Endometrial microvascular endothelial cells (primary cell): ENCODE measurements around the gene ATP2C1. TPM values are rescaled to one million over a fixed set of nuclear protein-coding genes. Genes with fewer than 3 reads are reported as not detected.

Experiments
- in situ Hi-C: cut with HindIII; loops from 2 replicates; pipeline ENCODE4 v1.10.0; 2017; ENCODE audit warnings: low sequenced_read_pairs, low pct_unique_long_range_greater_than_20kb; ENCODE audit errors: inconsistent ontology term
- total RNA-seq: library from RNA; depleted of rRNA; stranded (reverse); fragments of >200 nt; gene quantifications from one replicate; pipeline ENCODE4 v1.2.3, GENCODE V29; 2015; ENCODE audit errors: inconsistent ontology term

ATP2C1 gene
- total RNA-seq, 1 donor from 2014 or later: 69.2 TPM

DNA sequence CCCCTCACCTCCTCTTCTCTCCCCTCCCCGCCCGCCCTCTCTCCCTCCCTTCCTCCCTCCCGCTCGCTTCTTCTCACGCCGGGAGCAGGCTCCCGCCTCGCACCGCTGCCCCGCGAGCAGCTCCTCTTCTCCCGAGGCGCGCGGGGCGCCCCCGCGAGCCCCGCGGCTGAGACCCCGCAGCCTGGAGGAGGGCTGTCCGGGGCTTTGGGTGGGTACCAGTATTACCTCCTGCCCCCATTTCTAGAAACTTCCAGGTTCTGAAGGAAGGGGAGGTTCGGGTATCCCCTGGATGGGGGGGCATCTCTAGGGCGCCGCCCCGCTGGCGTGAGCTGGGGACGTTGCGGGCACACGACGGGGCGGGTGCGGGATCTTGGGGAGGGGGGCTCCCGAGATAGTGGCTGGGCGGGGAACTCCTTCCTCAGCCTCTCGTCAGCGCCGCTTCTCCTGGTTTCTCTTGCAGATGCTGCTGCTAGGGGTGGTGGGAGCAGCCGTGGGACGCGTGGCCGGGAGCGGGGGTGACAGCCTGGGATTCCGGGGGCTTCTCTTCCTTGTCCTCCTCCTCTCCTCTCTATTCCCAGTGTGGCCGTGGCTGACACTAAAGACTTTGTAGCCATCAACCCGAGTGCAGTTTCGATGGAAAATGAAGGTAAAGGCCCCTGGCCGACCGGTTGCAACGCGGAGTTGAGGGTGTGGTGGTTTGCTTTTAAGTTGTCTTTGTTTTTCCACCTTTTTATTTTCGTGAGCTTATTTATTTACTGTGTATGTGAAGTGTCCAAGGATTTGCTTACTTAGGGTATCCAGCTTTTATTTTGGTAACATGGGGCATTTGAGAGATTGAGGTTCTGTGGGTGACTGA, 474 bp downstream of the ATP2C1 start:
- in situ Hi-C loops: no loop called here

GRCh38 chr3:130894986-130895280, 1.0 kb downstream of the ATP2C1 start:
- in situ Hi-C loops: no loop called here

DNA sequence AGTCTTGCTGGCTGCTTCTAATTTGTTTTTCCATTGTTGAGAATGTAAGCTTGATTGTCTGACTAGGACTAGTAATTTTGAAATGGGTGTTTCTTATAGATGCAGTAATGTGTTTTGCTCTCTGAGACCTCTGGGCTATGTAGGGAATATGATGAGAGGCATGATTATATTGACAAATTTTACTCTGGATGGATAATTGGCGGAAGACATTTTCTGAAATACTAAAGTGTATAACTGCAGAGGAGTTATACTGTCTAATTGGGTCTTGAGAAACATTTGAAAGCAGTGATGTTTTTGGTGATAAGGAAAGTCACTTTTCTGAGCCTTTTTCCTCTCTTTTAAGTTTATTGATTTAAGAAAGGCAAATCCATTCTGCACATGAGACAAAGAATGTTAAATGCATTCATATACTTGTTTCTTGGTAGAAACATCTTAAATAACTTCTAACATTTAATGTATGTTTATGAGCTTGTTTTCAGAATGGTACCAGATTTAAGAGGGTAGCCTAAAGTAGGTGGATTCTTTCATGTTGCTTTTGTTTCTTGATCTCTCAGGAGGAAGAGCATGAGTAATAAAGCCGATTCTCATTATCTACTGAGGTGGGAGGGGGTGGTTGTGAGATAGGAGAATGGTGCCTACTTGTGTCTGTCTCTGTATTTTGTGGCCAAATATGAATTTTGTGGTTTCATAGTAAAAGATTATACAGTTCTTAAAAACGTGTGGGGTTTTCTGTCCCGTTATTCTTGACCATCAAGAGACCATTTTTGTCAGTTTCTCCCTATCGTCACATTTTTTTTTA, 2.0 kb downstream of the ATP2C1 start:
- in situ Hi-C loops: no loop called here

DNA sequence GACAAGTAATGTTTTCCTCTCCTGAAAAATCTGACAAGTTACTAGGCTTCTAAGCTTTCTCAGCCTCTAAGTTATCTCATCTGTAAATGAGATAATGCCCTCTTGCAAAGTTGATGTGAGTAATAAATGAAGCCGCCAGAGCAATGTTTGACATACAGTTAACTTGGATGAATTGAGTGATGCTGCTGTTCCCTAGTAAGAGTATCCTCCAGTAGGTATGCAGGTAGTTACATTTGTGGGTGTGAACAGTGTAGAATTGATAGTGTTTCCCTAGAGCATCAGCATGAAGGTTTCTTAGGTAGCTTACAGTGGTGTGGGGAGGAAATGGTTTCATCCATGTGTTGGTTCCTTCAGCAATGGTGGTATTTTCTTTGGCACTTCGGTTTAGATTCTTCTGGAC, 3.4 kb downstream of the ATP2C1 start:
- in situ Hi-C loops: no loop called here

DNA sequence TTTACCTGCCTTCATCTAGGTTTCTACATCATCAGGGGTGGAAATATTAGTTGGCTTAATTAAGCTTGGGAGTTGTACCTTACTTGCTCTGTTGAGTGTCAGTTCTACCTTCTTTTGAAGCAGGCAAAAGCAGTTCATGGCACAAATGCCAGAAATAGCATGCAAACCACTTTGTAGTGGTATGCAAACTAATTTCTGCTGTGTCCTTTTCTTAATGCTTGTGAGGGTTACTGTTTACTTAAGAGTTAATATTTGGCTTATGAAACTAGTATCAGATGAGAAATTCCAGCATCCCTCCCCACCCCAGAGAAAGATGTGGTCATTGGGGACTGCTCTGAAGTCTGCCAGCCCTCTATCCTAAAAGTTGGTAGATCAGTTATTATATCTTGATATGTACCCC, 7.1 kb downstream of the ATP2C1 start:
- in situ Hi-C loops: no loop called here

GRCh38 chr3:130901463-130902204, 7.8 kb downstream of the ATP2C1 start:
- in situ Hi-C loops: no loop called here

DNA sequence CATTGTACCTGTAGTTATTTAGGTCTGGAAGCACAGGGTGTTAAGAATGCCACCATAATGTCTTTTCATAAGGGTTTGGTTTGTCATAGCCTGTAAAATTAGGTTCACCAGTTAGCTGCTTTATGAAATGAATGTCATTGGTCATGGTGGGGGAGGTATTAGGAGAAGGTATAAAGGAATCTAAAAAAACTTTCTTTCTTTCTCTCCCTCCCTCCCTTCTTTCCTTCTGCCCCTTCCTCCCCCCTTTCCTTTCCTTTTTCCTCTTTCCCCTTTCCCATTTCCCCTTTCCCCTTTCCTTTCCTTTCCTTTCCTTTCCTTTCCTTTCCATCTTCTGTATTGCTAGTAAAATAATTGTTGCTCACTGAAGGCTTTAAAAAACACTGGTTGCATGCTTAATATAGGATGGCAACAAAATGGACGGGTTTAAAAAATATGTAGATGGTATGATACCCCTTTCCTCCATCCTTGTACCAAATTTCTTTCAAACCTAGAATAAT, 9.6 kb downstream of the ATP2C1 start:
- in situ Hi-C loops: no loop called here

- in situ Hi-C loops: no loop called here
These were observed 10.6 kb downstream of the ATP2C1 start for GRCh38 chr3:130904491-130904890.

- in situ Hi-C loops: no loop called here
These were observed 11.7 kb downstream of the ATP2C1 start for GRCh38 chr3:130905551-130905950.

- in situ Hi-C loops: no loop called here
These were observed 12.6 kb downstream of the ATP2C1 start for GRCh38 chr3:130906374-130906995.

GRCh38 chr3:130907500-130907899, 13.6 kb downstream of the ATP2C1 start:
- in situ Hi-C loops: no loop called here

DNA sequence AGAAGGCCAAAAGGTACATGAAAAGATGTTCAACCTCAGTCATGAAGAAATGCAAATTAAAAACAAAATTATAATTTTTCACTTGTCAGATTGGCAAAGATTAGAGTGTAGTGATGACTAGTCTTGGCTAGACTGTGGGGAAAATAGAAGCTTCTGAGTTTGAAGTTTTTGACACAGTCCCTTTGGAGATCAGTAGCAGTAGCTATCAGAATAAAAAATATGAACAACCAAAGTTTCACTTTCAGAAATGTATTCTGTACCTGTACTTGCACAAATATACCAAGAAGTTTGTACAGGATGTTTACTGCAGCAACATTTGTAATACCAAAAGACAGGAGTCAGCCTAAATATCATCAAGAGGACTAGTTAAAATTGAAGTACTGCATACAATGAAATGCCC, 14.1 kb downstream of the ATP2C1 start:
- in situ Hi-C loops: no loop called here

- in situ Hi-C loops: no loop called here
These were observed 21.8 kb downstream of the ATP2C1 start for GRCh38 chr3:130915567-130916292.

DNA sequence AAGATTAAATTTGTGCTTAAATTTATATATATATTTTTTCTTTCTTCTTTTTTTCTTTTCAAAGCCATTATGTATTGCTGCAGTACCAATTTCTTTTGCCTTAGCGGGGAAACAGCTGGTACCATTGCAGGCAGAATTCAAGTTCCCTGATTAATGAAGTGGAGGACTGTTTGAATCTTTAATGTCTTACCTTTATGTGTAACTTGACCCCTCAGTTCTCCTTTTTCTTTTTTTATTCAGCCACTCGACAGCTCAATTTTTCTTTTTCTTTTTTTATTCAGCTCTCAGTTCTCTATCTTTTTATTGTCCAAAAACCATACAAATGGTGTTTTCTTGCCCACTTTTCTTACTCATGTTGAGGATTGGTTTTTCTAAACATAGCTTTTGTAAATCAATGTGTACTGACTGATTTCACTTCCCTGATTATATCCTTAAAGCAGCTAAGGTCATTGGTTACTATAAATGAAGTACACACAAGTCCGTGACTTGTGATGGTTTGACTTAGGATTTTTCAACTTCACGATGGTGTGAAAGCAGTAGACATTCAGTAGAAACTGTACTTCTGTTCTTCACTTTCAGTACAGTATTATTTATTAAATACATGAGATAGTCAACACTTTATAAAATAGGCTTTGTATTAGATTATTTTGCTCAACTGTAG, 22.8 kb downstream of the ATP2C1 start:
- in situ Hi-C loops: no loop called here

DNA sequence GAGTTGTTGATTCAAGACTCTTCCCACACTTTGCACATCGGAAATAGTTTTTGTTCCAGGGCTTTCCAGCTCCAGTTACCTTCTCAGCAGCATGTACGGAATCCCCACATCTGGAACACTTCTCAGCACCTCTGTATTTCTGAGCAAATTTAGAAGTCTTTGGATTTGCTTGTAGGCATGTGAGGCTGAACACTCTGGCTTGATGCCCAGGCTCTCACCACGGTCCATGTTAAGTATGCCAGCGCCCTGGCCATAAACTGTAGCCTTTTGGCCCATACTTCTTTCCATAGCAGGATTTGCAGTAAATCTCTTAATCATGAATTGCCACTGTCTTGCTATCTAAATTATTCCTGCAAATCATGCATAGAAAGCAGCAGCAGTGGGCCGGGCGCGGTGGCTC, 24.4 kb downstream of the ATP2C1 start:
- in situ Hi-C loops: no loop called here

- in situ Hi-C loops: no loop called here
These were observed 31.7 kb downstream of the ATP2C1 start for GRCh38 chr3:130925628-130926027.

DNA sequence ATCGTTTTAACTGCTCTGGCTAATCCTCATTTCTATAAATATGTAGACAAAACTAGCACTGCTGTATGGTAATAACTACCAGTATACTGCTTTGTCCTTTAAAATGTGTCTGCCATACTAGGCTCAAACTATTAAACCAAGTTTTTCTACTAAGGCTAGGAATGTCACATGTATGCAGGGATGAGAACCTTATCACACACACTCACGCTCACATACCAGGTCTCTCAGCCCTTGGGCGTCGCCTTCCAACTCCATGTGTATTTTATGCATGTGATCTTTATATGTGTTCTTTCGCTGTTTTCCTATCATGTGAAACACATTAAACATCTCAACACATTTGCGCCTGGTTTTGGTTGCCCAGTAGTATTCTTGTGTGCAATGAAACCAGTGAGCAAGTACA, 32.6 kb downstream of the ATP2C1 start:
- in situ Hi-C loops: no loop called here

- in situ Hi-C loops: no loop called here
These were observed 35.9 kb downstream of the ATP2C1 start for GRCh38 chr3:130929804-130930203.
